Right atrium auricular region (tissue), 2 donors: ENCODE results near the gene IL23A. TPM values are rescaled to one million over a fixed set of nuclear protein-coding genes. Genes with fewer than 3 reads are reported as not detected.
A peak's percentile ranks its signal among the peaks of the same experiment; 100 is the strongest.

Source experiments
- DNase-seq: peaks from one replicate; pipeline ENCODE4 v3.0.0-alpha.2; 2019; ENCODE audit warnings: low spot score
- H3K27ac ChIP-seq, 2 donors: fragments of 200-600 bp; sonication (generic); 1 replicate in 1 of 2; 2 replicates in 1 of 2; pipeline ENCODE4 v1.5.1; 2016 to 2019
- H3K27me3 ChIP-seq, 2 donors: fragments of 200-600 bp; sonication (generic); one replicate each; pipeline versions ENCODE4 v1.5.1 to v1.6.0; 2017 to 2019
- H3K36me3 ChIP-seq: fragments of 200-600 bp; sonication (generic); one replicate; pipeline ENCODE4 v1.5.1; 2016
- H3K4me1 ChIP-seq, 2 donors: fragments of 200-600 bp; sonication (generic); one replicate each; pipeline versions ENCODE4 v1.5.1 to v1.6.0; 2017 to 2019
- H3K4me3 ChIP-seq, 2 donors: fragments of 200-600 bp; sonication (generic); 1 replicate in 1 of 2; 2 replicates in 1 of 2; pipeline ENCODE4 v1.5.1; 2017 to 2019; ENCODE audit warnings: mild to moderate bottlenecking in 1 of 2, moderate library complexity in 1 of 2
- H3K9me3 ChIP-seq, 2 donors: fragments of 200-600 bp; sonication (generic); one replicate each; pipeline ENCODE4 v1.5.1; 2019
- total RNA-seq, 2 donors: library from RNA; depleted of rRNA; stranded (reverse); fragments of >200 nt; gene quantifications; one replicate each; pipeline ENCODE4 v1.1.0, GENCODE V29; 2016
- TF ChIP-seq, protein P1 (sequence below), 2 donors: fragments of 200-600 bp; sonication (generic); IDR thresholded peaks; one replicate each; pipeline ENCODE4 v1.5.1; 2019; ENCODE audit warnings: antibody characterized with exemption in 2 of 2

Gene IL23A
- total RNA-seq, 2 donors from 2014 or later: not detected

GRCh38 chr12:56348776-56349175 is 10.1 kb downstream of the IL23A start:
- H3K27ac ChIP-seq: no peak overlapping the region
- no peaks in the 10 kb centered on the region for H3K4me1 ChIP-seq
- TF ChIP-seq, protein P1, sequence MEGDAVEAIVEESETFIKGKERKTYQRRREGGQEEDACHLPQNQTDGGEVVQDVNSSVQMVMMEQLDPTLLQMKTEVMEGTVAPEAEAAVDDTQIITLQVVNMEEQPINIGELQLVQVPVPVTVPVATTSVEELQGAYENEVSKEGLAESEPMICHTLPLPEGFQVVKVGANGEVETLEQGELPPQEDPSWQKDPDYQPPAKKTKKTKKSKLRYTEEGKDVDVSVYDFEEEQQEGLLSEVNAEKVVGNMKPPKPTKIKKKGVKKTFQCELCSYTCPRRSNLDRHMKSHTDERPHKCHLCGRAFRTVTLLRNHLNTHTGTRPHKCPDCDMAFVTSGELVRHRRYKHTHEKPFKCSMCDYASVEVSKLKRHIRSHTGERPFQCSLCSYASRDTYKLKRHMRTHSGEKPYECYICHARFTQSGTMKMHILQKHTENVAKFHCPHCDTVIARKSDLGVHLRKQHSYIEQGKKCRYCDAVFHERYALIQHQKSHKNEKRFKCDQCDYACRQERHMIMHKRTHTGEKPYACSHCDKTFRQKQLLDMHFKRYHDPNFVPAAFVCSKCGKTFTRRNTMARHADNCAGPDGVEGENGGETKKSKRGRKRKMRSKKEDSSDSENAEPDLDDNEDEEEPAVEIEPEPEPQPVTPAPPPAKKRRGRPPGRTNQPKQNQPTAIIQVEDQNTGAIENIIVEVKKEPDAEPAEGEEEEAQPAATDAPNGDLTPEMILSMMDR (IDR thresholded peaks at IDR 0.05): no peak
- DNase-seq: no peak
- peaks cover 87% of the 10 kb centered on the region for H3K36me3 ChIP-seq
- H3K27me3 ChIP-seq: no peaks in the 10 kb centered on the region
- no peak overlapping the region for H3K4me3 ChIP-seq
- no peaks in the 10 kb centered on the region for H3K9me3 ChIP-seq

- Histone ChIP-seq H3K27ac (no peak overlapping the region), H3K27me3 (no peaks in the 10 kb centered on the region), H3K4me1 (no peaks in the 10 kb centered on the region), H3K36me3 (peaks cover 96% of the 10 kb centered on the region), H3K4me3 (no peak overlapping the region), H3K9me3 (no peaks in the 10 kb centered on the region)
- TF ChIP-seq, protein P1 (IDR thresholded peaks at IDR 0.05): no peak
- DNase-seq: no peak
Observed at GRCh38 chr12:56350662-56351061, 12.0 kb downstream of the IL23A start.

- Histone ChIP-seq H3K9me3 (no peaks in the 10 kb centered on the region), H3K36me3 (peaks cover 96% of the 10 kb centered on the region), H3K4me3 (no peak overlapping the region), H3K27ac (no peak overlapping the region), H3K4me1 (no peaks in the 10 kb centered on the region), H3K27me3 (no peaks in the 10 kb centered on the region)
- TF ChIP-seq, protein P1 (IDR thresholded peaks at IDR 0.05): no peak
- no peak for DNase-seq
Observed at GRCh38 chr12:56351325-56351724, 12.6 kb downstream of the IL23A start.

DNA sequence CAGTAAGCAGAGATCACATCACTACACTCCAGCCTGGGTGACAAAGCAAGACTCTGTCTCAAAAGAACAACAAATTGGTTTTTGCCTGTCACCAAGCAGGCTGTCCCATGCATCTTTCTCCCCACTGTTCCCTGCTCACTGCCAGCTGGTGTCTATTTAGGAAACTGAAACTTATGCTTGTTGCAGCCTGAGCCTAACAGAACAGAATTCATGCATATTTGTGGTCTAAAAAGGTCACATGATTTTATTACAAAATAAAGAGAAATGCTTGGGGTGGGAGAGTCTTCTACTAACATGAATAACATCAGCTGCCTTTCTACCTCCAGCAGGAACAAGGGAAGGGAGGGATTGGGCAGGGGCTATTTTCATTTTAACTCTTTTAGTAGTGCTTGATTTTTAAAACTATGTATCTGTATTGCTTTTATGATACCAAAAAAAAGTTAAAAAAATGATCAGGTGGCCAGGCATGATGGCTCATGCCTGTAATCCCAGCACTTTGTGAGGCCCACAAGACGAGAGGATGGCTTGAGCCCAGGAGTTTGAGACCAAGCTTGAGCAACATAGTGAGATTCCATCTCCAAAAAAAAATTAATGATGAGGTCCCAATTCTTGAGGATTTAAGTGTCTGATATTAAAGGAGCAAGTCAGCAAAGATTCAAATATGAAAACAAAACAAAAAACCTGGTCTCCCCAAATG is 20.3 kb downstream of the IL23A start:
- H3K27me3 ChIP-seq: no peaks in the 10 kb centered on the region
- H3K4me3 ChIP-seq: peak overlapping the region; percentile 62 to 86
- peak overlapping the region; percentile 89 to 92 for H3K27ac ChIP-seq
- no peaks in the 10 kb centered on the region for H3K9me3 ChIP-seq
- peaks cover 0 to 15% of the 10 kb centered on the region in 2 donors for H3K4me1 ChIP-seq
- H3K36me3 ChIP-seq: peaks cover 25% of the 10 kb centered on the region
- TF ChIP-seq, protein P1 (IDR thresholded peaks at IDR 0.05): no peak
- DNase-seq: no peak

GRCh38 chr12:56359851-56360767 is 21.4 kb downstream of the IL23A start, which contains the start of gene STAT2:
Gene STAT2 (minus strand): TSS chr12:56360107. CDS start chr12:56356571, 3,536 bp downstream.
- TF ChIP-seq, protein P1 (IDR thresholded peaks at IDR 0.05): no peak
- Histone ChIP-seq H3K9me3 (no peaks in the 10 kb centered on the region), H3K4me3 (peak within 1 kb of the TSS; percentile 62 to 86), H3K36me3 (peaks cover 14% of the 10 kb centered on the region), H3K27me3 (no peaks in the 10 kb centered on the region), H3K27ac (peak within 1 kb of the TSS; percentile 89 to 92), H3K4me1 (peaks cover 0 to 15% of the 10 kb centered on the region in 2 donors)
- DNase-seq: peak; percentile 99
